Thoracic aorta endothelial cell (primary cell): ENCODE measurements around the gene TSSK6. TPM values are rescaled to one million over a fixed set of nuclear protein-coding genes. Genes with fewer than 3 reads are reported as not detected.

ENCODE experiments used
- total RNA-seq: library from RNA; depleted of rRNA; stranded (reverse); fragments of >200 nt; gene quantifications from 2 replicates; pipeline ENCODE4 v1.2.3, GENCODE V29; 2012

Gene TSSK6
- 0.57 and 1.1 TPM in 2 replicates for total RNA-seq

DNA sequence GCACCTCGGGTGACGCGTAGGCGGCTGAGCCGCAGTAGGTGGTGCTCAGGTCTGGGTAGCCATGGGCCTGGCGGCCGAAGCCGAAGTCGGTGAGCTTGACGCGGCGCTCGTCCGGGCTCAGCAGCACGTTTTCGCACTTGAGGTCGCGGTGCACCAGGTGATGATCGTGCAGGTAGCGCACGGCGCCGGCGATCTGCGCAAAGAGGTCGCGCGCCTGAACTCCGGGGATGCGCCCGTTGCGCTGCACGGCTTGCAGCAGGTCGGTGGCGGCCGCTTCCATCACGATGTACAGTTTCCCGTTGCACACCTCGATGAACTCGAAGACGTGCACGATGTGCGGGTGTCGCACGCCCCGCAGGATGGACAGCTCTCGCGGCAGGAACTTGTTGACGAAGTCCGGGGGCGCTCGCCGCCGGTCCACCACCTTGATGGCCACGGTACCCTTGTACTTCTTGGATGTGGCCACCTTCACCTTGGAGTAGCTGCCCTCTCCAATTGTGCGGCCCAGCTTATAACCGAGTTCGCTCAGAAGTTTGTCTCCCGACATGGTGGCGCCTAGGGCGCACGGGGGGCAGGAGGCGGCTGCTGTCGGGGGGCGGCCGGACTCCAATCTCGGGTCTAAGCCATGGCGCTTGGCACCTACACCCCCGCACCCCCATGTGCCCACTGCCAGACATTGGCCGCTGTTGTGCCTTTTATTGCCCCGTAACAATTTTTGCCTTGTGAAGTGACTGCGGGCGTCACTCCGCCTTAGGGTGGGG, at the start of gene TSSK6:
Gene TSSK6 (minus strand): TSS at position 668 of the 761 bp plus-strand sequence. CDS start 121 bp downstream, at position 547.

GRCh38 chr19:19538061-19538784, 22.9 kb upstream of the TSSK6 start, which contains the start of gene CILP2:
Gene CILP2 (plus strand): TSS chr19:19538265. CDS start chr19:19538350, 85 bp downstream.

GRCh38 chr19:19528721-19529490, 13.6 kb upstream of the TSSK6 start, which contains the start of gene YJEFN3:
Gene YJEFN3 (plus strand): TSS chr19:19528911. CDS start chr19:19528933, 22 bp downstream.

DNA sequence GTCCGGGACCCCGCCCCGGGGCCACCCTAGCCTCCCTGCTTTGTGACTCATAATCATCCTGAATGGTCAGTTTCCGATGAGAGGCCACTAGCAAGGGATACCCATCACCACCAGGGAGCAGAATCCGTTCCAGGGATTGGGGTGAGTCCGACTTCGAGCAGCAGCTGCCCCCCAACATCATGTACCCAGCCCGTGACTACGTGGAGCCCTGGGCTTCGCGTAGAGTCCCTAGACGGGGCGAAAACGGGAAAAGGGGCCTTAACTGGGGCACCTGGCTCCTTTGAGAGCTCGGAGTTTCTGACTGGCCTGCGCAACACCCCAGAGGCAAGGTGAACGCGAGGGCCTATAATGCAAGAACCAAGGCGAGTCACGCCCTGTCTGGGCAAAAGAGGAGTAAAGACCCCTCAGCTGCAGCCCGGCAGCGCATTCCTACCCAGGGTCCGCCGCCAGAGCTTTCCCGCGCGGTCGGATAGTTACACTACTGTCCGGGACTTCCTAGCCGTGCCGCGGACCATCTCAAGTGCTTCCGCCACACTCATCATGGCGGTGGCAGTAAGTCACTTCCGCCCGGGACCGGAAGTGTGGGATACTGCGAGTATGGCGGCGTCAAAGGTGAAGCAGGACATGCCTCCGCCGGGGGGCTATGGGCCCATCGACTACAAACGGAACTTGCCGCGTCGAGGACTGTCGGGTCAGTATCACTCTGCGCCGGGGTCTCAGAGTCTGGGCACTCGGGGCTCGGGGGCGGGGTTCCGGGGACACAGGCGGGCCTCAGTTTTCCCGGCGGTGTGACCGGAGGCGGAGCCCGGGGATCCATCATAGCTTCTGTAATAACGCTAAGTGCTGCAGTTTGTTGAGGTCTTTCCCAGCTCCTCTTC, 533 bp upstream of the TSSK6 start, which contains the start of gene NDUFA13:
Gene NDUFA13 (plus strand): TSS at position 584 of the 878 bp plus-strand sequence. CDS start 14 bp downstream, at position 598.

Other genes with a start within 250 kb of the TSSK6 start
- not detected in 2 replicates for gene TM6SF2, start 242.2 kb downstream of the TSSK6 start, total RNA-seq
- gene SUGP1, start 195.0 kb downstream of the TSSK6 start, total RNA-seq, result 30.5 and 31.7 TPM in 2 replicates
- gene MAU2, start 194.7 kb downstream of the TSSK6 start, total RNA-seq, result 37.5 and 48.5 TPM in 2 replicates
- gene GATAD2A, start 109.9 kb downstream of the TSSK6 start, total RNA-seq, result 77.1 and 92.2 TPM in 2 replicates
- 102 and 108 TPM in 2 replicates for gene NDUFA13, start 677 bp upstream of the TSSK6 start, total RNA-seq
- 0.27 and 0.29 TPM in 2 replicates for gene YJEFN3, start 13.4 kb upstream of the TSSK6 start, total RNA-seq
- 0.07 TPM in 1 of 2 replicates, not detected in the other for gene CILP2, start 22.7 kb upstream of the TSSK6 start, total RNA-seq
- not detected in 2 replicates for gene PBX4, start 103.1 kb upstream of the TSSK6 start, total RNA-seq
- 0.66 and 1.8 TPM in 2 replicates for gene LPAR2, start 112.7 kb upstream of the TSSK6 start, total RNA-seq
- 10.4 and 10.9 TPM in 2 replicates for gene GMIP, start 128.1 kb upstream of the TSSK6 start, total RNA-seq
- gene ATP13A1, start 148.1 kb upstream of the TSSK6 start, total RNA-seq, result 33.6 and 48.9 TPM in 2 replicates
- 13.2 and 15.6 TPM in 2 replicates for gene ZNF101, start 153.3 kb upstream of the TSSK6 start, total RNA-seq
- 5.3 and 6.4 TPM in 2 replicates for gene ZNF14, start 217.6 kb upstream of the TSSK6 start, total RNA-seq